Erythroblast (primary cell): ENCODE data around the gene ARMH2.

ENCODE experiments used
- GATA1 ChIP-seq: IDR thresholded peaks from 2 replicates; pipeline ENCODE4 v1.6.1; 2011; ENCODE audit warnings: low read depth, mild to moderate bottlenecking, control low read depth, low read length, moderate library complexity
- POLR2A ChIP-seq: IDR thresholded peaks from 2 replicates; pipeline ENCODE4 v1.6.1; 2011; ENCODE audit warnings: mild to moderate bottlenecking, low read length

GRCh38 chr6:24766680-24767462 is 31.8 kb downstream of the ARMH2 start:
- TF ChIP-seq POLR2A (no peak), GATA1 (no peak)
